Activated B cell treated with CpG ODN at 0.5 μM for 24 hours (primary cell): ENCODE results near the gene UBXN4. TPM values are rescaled to one million over a fixed set of nuclear protein-coding genes. Genes with fewer than 3 reads are reported as not detected.

Source experiments
- ATAC-seq: fragments of 200-7000 bp; cut with Tn5 transposase; one replicate; pipeline ENCODE4 v1.10.0; 2021; ENCODE audit warnings: low read depth, mild to moderate bottlenecking, moderate library complexity
- CTCF ChIA-PET: fragments of 350-600 bp; sonication (Branson Sonifier 250); formaldehyde crosslinking; loops from one replicate; lab custom pipeline; 2021; ENCODE audit warnings: antibody characterized with exemption; lab: Charles Lee
- POLR2A ChIA-PET: fragments of 350-600 bp; sonication (Branson Sonifier 250); formaldehyde crosslinking; loops from one replicate; lab custom pipeline; 2021; ENCODE audit warnings: antibody characterized with exemption; lab: Charles Lee
- DNase-seq: peaks from one replicate; pipeline ENCODE4 v3.0.0; 2022
- H3K27ac Mint-ChIP-seq: one replicate; pipeline ENCODE4 v1.8.0; 2020; ENCODE audit warnings: mixed read lengths
- H3K27me3 Mint-ChIP-seq: one replicate; pipeline ENCODE4 v1.8.0; 2021; ENCODE audit warnings: mixed read lengths
- H3K36me3 Mint-ChIP-seq: one replicate; pipeline ENCODE4 v1.8.0; 2021; ENCODE audit warnings: low read depth, mixed read lengths
- H3K4me1 Mint-ChIP-seq: one replicate; pipeline ENCODE4 v1.8.0; 2021; ENCODE audit warnings: mixed read lengths
- H3K4me3 Mint-ChIP-seq: one replicate; pipeline ENCODE4 v1.8.0; 2020; ENCODE audit warnings: mild to moderate bottlenecking, mixed read lengths
- H3K9me3 Mint-ChIP-seq: one replicate; pipeline ENCODE4 v1.8.0; 2020; ENCODE audit warnings: mixed read lengths
- intact Hi-C: fragments of 100-400 bp; cut with micrococcal nuclease; formaldehyde crosslinking; loops from one replicate; pipeline ENCODE4 v1.15.1; 2024
- total RNA-seq: library from RNA; stranded (reverse); gene quantifications from 2 replicates; pipeline ENCODE4 v1.2.3, GENCODE V29; 2022
- TF ChIP-seq, protein P1 (sequence below): fragments of 200-600 bp; IDR thresholded peaks from one replicate; pipeline ENCODE4 v1.8.0; 2022; ENCODE audit warnings: antibody characterized with exemption, mild to moderate bottlenecking

The UBXN4 gene
- total RNA-seq, 1 donor from 2014 or later, result 107 TPM

DNA sequence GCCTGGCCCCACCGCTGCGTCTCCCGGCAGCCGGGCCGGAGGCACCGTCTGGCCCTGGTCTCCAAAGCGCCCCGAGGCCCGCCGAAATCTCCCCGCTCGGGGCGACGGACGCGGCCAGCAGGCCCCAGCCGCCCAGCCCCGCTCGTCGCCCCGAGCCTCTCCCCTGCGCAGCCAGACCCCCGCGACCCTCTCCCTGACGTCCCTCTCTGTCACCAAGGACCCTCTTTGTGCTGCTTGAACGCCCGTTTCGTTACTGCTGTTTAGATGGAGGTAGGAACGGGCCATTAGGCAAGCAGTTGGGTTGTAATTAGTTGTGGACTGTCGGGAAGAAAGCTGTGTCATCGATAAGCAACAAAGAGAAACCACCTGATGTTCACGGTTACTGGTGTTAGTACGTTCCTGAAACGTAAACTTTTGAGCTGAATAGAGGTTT is 686 bp downstream of the UBXN4 start:
- Mint-ChIP-seq H3K4me3 (peak overlapping the region; percentile 99), H3K4me1 (peaks cover 44% of the 10 kb centered on the region), H3K9me3 (peaks cover 1% of the 10 kb centered on the region), H3K27me3 (no peaks in the 10 kb centered on the region), H3K36me3 (peaks cover 27% of the 10 kb centered on the region), H3K27ac (peak overlapping the region; percentile 99)
- ATAC-seq (peak; percentile 5), DNase-seq (peak; percentile 65)
- POLR2A ChIA-PET, result interaction anchor here (0.6 to 1.4 kb wide), 5 partner anchors 11 to 824 kb away, joined by 3 to 10 read pairs (median 5); partner anchors contain the start of genes CCNT2, R3HDM1, RAB3GAP1 and ZRANB3
- intact Hi-C loops, result loop anchor here (5.0 to 10.0 kb wide), 2 partner anchors 392 to 640 kb away; no protein-coding TSS in a partner anchor
- TF ChIP-seq, protein P1, sequence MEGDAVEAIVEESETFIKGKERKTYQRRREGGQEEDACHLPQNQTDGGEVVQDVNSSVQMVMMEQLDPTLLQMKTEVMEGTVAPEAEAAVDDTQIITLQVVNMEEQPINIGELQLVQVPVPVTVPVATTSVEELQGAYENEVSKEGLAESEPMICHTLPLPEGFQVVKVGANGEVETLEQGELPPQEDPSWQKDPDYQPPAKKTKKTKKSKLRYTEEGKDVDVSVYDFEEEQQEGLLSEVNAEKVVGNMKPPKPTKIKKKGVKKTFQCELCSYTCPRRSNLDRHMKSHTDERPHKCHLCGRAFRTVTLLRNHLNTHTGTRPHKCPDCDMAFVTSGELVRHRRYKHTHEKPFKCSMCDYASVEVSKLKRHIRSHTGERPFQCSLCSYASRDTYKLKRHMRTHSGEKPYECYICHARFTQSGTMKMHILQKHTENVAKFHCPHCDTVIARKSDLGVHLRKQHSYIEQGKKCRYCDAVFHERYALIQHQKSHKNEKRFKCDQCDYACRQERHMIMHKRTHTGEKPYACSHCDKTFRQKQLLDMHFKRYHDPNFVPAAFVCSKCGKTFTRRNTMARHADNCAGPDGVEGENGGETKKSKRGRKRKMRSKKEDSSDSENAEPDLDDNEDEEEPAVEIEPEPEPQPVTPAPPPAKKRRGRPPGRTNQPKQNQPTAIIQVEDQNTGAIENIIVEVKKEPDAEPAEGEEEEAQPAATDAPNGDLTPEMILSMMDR, result no peak
- CTCF ChIA-PET, result interaction anchor here (1.1 kb wide), 1 partner anchor 33 kb away, joined by 3 read pairs; no protein-coding TSS in a partner anchor

DNA sequence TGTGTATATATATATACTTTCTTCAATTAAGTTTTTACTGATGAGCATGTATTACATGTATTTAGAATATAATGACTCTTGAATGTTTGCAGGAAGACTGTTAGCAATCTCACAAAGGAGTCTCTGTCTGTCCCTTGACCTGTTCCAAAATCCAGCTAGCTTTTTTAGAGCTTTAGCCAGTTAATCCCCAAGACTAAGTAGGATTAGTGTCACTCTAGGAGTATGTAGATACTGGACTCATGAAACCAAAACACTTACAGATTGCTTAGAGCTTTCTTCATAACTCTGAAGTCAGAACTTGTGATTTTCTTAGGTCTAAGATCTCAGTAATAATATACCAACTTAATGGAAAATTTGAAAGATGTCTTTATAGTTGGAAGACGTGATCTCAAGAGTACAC is 2.2 kb downstream of the UBXN4 start:
- Mint-ChIP-seq H3K27me3 (no peaks in the 10 kb centered on the region), H3K4me1 (peaks cover 44% of the 10 kb centered on the region), H3K4me3 (no peak overlapping the region), H3K36me3 (peaks cover 36% of the 10 kb centered on the region), H3K9me3 (peaks cover 1% of the 10 kb centered on the region), H3K27ac (peak overlapping the region; percentile 31)
- ATAC-seq (no peak), DNase-seq (no peak)
- intact Hi-C loops, result loop anchor here (5.0 to 10.0 kb wide), 2 partner anchors 391 to 638 kb away; no protein-coding TSS in a partner anchor
- TF ChIP-seq, protein P1, result no peak
- ChIA-PET CTCF (no interaction called here), POLR2A (no interaction called here)

DNA sequence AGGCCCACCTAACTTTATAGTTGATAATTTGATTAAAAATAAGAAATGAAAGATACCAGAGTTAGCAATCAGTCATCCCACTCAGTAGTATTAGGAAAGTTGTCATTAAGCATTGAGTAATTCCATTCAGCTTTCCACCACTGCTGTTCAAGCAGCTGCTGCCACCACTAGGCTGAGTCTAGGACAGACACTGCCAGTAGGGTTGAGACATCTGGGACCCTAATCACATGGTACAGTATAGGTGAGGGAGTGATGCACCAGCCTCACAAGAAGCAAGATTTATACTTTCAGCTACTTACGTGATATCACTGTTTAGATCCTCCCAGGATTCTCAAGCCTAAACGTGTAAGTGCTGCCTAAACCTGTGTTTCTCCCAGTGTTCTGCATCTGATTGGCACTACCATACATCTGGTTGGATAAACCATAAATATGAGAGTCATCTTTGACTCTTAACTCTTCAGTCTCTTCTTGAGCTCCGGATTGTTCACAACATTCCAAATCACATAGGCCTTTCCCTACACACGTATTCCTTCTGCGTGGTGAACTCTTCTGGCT is 3.2 kb downstream of the UBXN4 start:
- DNase-seq, result no peak
- ATAC-seq, result no peak
- Mint-ChIP-seq H3K4me1 (peaks cover 44% of the 10 kb centered on the region), H3K36me3 (peaks cover 46% of the 10 kb centered on the region), H3K27ac (no peak overlapping the region), H3K27me3 (no peaks in the 10 kb centered on the region), H3K4me3 (no peak overlapping the region), H3K9me3 (peaks cover 1% of the 10 kb centered on the region)
- intact Hi-C loops, result loop anchor here (5.0 to 10.0 kb wide), 2 partner anchors 390 to 637 kb away; no protein-coding TSS in a partner anchor
- TF ChIP-seq, protein P1, result no peak
- POLR2A ChIA-PET, result no interaction called here
- CTCF ChIA-PET, result no interaction called here

DNA sequence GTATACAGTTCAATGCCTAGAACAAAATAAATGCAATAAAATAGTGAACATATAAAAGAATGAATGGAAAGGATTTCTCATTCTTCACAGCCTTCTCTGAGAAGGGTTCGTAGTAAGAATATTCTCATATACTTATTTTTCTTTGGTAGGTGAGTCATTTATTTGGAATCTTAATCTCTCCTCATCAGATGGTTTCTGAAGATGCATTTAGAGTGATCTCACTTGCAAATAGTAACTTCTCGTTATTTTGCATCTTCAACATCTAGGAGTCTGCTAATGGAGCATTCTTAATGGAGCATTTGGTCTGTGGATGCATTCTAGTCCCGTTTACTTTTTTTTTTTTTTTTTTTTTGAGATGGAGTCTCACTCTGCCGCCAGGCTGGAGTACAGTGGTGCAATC is 3.9 kb downstream of the UBXN4 start:
- intact Hi-C loops, result loop anchor here (10.0 kb wide), 1 partner anchor 389 kb away; no protein-coding TSS in a partner anchor
- Mint-ChIP-seq H3K9me3 (peaks cover 1% of the 10 kb centered on the region), H3K4me1 (peaks cover 44% of the 10 kb centered on the region)

DNA sequence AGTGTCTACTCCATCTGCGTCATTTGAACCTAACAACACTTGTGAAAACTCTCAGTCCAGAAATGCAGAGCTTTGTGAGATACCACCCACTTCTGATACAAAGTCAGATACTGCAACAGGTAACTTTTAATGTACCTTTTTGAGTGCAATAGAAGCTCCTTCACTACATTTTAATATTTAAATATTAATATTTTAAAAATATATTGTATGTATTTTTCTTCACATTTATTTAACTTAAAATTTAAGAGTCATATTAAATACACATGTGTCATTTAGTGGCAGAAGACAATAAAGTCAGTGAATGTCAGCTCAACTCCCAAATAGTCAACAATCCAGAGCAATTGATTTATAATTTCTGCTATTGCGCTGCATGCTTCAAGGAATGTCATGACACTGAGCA is 13.9 kb downstream of the UBXN4 start:
- Mint-ChIP-seq H3K36me3 (peaks cover 72% of the 10 kb centered on the region), H3K4me3 (no peak overlapping the region), H3K27me3 (no peaks in the 10 kb centered on the region), H3K9me3 (peaks cover 10% of the 10 kb centered on the region), H3K27ac (no peak overlapping the region), H3K4me1 (no peaks in the 10 kb centered on the region)
- intact Hi-C loops, result no loop called here
- CTCF ChIA-PET, result no interaction called here
- ATAC-seq, result no peak
- DNase-seq, result no peak
- TF ChIP-seq, protein P1, result no peak
- POLR2A ChIA-PET, result no interaction called here

More for the DNA sequence above, 3.9 kb downstream of the UBXN4 start:
- POLR2A ChIA-PET, result no interaction called here
- Mint-ChIP-seq H3K4me3 (no peak overlapping the region), H3K27me3 (no peaks in the 10 kb centered on the region), H3K36me3 (peaks cover 50% of the 10 kb centered on the region), H3K27ac (no peak overlapping the region)
- CTCF ChIA-PET, result no interaction called here
- no peak for DNase-seq
- TF ChIP-seq, protein P1, result no peak
- ATAC-seq, result no peak
